Right lobe of liver (tissue), 6 donors: ENCODE measurements around the gene OR51B6. TPM values are rescaled to one million over a fixed set of nuclear protein-coding genes. Genes with fewer than 3 reads are reported as not detected.
"Not testable (repeated sequence)": the region's sequence is repeated elsewhere in the genome, so short reads cannot be mapped to it uniquely, and the experiment has no call there.

ENCODE experiments used
- ATAC-seq, 4 donors: fragments of 200-7000 bp; cut with Tn5 transposase; one replicate each; pipeline ENCODE4 v1.9.1; 2020; ENCODE audit warnings: mild to moderate bottlenecking in 4 of 4, moderate library complexity in 4 of 4
- DNase-seq, 3 donors: peaks; one replicate each; pipeline ENCODE4 v3.0.0-alpha.2; 2020
- H3K27ac ChIP-seq, 3 donors: fragments of 200-600 bp; one replicate each; pipeline ENCODE4 v1.8.0; 2022
- H3K27me3 ChIP-seq, 2 donors: fragments of 200-600 bp; one replicate each; pipeline ENCODE4 v1.8.0; 2022
- H3K36me3 ChIP-seq, 4 donors: fragments of 200-600 bp; sonication (generic) in 1 of 4; one replicate each; pipeline versions ENCODE4 v1.5.1 to v1.8.0; 2017 to 2022; ENCODE audit warnings: control low read depth in 1 of 4
- H3K4me1 ChIP-seq, 4 donors: fragments of 200-600 bp; sonication (generic) in 1 of 4; one replicate each; pipeline versions ENCODE4 v1.5.1 to v1.8.0; 2017 to 2022; ENCODE audit warnings: control low read depth in 1 of 4
- H3K4me3 ChIP-seq, 3 donors: fragments of 200-600 bp; one replicate each; pipeline ENCODE4 v1.8.0; 2022
- H3K9me3 ChIP-seq, 4 donors: fragments of 200-600 bp; sonication (generic) in 1 of 4; one replicate each; pipeline versions ENCODE4 v1.5.1 to v1.8.0; 2017 to 2022; ENCODE audit warnings: control low read depth in 1 of 4
- POLR2A ChIP-seq: fragments of 450-650 bp; IDR thresholded peaks from one replicate; pipeline ENCODE4 v1.6.1; 2017; ENCODE audit warnings: antibody characterized with exemption, mild to moderate bottlenecking
- WGBS: methylation state at CpG from one replicate; pipeline ENCODE4 v1.1.6; 2018; ENCODE audit warnings: low coverage, low lambda C conversion rate; ENCODE audit not compliant: insufficient coverage; ENCODE audit errors: missing lambda C conversion rate; 5-methylcytosine and 5-hydroxymethylcytosine counted together
- intact Hi-C, 2 donors: fragments of 100-400 bp; cut with DNase I; formaldehyde crosslinking; loops; one replicate each; pipeline versions ENCODE4 v1.11.2 to v1.14.1; 2022
- total RNA-seq, 6 experiments: library from RNA; depleted of rRNA in 2 of 6; stranded (reverse); fragments of >200 nt in 2 of 6; fragmentation: NEBNext Ultra II Directional in 3 of 6; extraction: Animal tissue kit (Norgen Biotek cat#: 25700) in 3 of 6; gene quantifications; one replicate each; pipeline versions ENCODE4 v1.1.0 to v1.2.4, GENCODE V29; 2016 to 2023
- TF ChIP-seq, protein P1 (sequence below), 4 donors: fragments of 200-600 bp in 3 of 4; fragments of 450-650 bp in 1 of 4; IDR thresholded peaks; one replicate each; pipeline versions ENCODE4 v1.5.1 to v1.8.0; 2016 to 2022; ENCODE audit warnings: antibody characterized with exemption in 4 of 4, mild to moderate bottlenecking in 2 of 4
- donor health status: DM: no; HTN: yes; CAD: no.
- donor health status: DM: no; HTN: no; CAD: no.
- donor health status: DM: no; HTN: no; CAD: no.
- donor health status: DM: no; HTN: yes; CAD: no.
- donor health status: DM: no; HTN: yes; CAD: no.

The OR51B6 gene
- total RNA-seq, 6 experiments from 2014 or later, result not detected

DNA sequence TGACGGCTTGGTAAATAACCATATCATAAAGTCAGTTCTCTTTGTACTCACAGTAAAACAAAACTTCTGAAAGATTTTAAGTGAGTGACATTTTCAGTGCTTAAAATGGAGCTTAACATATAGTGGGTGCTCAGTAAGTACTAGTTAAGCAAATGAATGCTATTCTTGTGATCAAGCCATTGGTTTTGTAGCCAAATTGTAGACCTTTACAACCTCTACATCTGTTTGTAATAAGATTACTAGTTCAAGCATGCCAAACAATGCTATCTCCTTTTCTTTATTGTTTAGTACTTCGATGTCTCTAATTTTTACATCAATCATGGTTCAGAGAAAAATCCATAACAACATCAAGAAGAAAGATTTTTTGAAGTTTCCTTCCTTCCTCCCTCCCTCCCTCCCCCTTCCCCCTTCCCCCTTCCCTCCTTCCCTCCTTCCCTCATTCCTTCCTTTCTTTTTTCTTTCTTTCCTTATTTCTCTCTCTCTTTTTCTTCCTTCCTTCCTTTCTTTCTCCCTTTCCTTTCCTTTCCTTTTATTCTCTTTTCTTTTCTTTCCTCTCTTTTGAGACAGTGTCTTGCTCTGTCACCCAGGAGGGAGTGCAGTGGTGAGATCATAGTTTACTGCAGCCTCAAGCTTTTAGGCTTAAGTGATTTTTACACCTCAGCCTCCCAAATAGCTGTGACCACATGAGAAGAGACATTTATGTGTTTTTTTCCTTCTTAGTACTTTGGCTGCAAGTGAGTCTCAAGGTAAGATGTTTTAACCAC is 43.9 kb upstream of the OR51B6 start:
- intact Hi-C loops, result no loop called here
- H3K4me3 ChIP-seq, result no peak overlapping the region
- no peak for TF ChIP-seq POLR2A
- TF ChIP-seq, protein P1, sequence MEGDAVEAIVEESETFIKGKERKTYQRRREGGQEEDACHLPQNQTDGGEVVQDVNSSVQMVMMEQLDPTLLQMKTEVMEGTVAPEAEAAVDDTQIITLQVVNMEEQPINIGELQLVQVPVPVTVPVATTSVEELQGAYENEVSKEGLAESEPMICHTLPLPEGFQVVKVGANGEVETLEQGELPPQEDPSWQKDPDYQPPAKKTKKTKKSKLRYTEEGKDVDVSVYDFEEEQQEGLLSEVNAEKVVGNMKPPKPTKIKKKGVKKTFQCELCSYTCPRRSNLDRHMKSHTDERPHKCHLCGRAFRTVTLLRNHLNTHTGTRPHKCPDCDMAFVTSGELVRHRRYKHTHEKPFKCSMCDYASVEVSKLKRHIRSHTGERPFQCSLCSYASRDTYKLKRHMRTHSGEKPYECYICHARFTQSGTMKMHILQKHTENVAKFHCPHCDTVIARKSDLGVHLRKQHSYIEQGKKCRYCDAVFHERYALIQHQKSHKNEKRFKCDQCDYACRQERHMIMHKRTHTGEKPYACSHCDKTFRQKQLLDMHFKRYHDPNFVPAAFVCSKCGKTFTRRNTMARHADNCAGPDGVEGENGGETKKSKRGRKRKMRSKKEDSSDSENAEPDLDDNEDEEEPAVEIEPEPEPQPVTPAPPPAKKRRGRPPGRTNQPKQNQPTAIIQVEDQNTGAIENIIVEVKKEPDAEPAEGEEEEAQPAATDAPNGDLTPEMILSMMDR (IDR thresholded peaks at IDR 0.05), result no peak
- DNase-seq, result no peak
- no peaks in the 10 kb centered on the region for H3K36me3 ChIP-seq
- H3K4me1 ChIP-seq, result no peaks in the 10 kb centered on the region
- H3K9me3 ChIP-seq, result no peaks in the 10 kb centered on the region
- no peak for ATAC-seq
- no peaks in the 10 kb centered on the region for H3K27me3 ChIP-seq
- H3K27ac ChIP-seq, result no peak overlapping the region
- WGBS, result 53% methylated on average over 2 of the region's 2 CpGs

DNA sequence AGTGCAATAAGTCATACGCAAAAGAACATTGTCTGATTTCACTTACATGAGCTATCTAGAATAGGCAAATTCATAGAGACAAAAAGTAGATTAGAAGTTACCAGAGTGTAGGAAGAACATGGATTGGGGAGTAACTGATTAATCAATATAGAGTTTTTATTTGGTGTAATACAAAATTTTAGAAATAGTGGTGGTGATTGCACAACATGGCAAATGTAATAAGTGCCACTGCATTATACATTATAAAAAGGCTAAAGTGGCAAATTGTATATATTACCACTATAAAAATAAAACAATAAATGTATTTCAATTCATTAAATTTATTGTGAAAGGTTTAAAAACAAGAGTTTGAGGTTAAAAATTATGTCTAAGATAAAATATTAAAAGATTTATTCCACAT is 40.9 kb upstream of the OR51B6 start:
- no peak overlapping the region for H3K27ac ChIP-seq
- no peak for TF ChIP-seq POLR2A
- TF ChIP-seq, protein P1 (IDR thresholded peaks at IDR 0.05), result no peak
- H3K4me1 ChIP-seq, result no peaks in the 10 kb centered on the region
- H3K36me3 ChIP-seq, result no peaks in the 10 kb centered on the region
- DNase-seq (no peak), ATAC-seq (no peak)
- intact Hi-C loops, result no loop called here
- H3K9me3 ChIP-seq, result no peaks in the 10 kb centered on the region
- WGBS, result 93% methylated on average over 1 of the region's 1 CpG
- H3K4me3 ChIP-seq, result no peak overlapping the region
- no peaks in the 10 kb centered on the region for H3K27me3 ChIP-seq

DNA sequence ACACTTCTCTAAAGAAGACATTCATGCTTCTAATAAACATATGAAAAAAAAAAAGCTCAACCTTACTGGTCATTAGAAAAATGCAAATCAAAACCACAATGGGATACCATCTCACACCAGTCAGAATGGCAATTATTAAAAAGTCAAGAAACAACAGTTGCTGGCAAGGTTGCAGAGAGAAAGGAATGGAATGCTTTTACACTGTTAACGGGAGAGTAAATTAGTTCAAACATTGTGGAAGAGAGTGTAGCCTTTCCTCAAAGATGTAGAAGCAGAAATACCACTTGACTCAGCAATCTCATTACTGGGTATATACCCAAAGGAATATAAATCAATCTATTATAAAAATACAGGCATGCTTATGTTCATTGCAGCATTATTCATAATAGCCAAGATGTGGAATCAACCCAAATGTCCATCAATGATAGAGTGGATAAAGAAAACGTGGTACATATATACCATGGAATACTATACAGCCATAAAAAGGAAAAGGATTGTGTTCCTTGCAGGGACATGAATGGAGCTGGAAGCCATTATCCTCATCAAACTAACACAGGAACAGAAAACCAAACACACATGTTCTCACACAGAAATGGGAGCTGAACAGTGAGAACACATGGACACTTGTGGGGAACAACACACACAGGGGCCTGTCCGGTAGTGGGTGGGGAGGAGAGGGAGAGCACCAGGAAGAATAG is 37.8 kb upstream of the OR51B6 start:
- H3K36me3 ChIP-seq, DNase-seq, intact Hi-C loops, H3K27ac ChIP-seq, H3K9me3 ChIP-seq, H3K4me1 ChIP-seq, ATAC-seq, H3K27me3 ChIP-seq, H3K4me3 ChIP-seq: not testable (repeated sequence)
- WGBS, result 52% methylated on average over 3 of the region's 3 CpGs

DNA sequence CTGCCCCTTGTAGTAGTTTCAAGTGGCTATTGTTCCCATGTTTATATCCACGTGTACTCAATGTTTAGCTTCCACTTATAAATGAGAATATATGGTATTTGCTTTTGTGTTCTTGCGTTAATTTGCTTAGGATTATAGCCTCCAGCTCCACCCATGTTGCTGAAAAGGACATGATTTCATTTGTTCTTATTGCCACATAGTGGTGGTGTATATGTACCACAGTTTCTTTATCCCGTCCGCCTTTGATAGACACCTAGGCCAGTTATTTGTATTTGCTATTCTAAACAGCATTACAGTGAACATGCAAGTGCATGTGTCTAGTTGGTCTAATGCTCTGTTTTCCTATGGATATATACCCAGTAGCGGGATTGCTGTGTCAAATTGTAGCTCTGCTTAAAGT is 34.0 kb upstream of the OR51B6 start:
- Histone ChIP-seq H3K4me3 (no peak overlapping the region), H3K27me3 (no peaks in the 10 kb centered on the region), H3K9me3 (no peaks in the 10 kb centered on the region), H3K36me3 (no peaks in the 10 kb centered on the region), H3K27ac (no peak overlapping the region), H3K4me1 (no peaks in the 10 kb centered on the region)
- DNase-seq (no peak), ATAC-seq (no peak)
- intact Hi-C loops, result no loop called here
- TF ChIP-seq, protein P1 (IDR thresholded peaks at IDR 0.05), result no peak
- TF ChIP-seq POLR2A, result no peak
- 76% methylated on average over 5 of the region's 5 CpGs for WGBS

DNA sequence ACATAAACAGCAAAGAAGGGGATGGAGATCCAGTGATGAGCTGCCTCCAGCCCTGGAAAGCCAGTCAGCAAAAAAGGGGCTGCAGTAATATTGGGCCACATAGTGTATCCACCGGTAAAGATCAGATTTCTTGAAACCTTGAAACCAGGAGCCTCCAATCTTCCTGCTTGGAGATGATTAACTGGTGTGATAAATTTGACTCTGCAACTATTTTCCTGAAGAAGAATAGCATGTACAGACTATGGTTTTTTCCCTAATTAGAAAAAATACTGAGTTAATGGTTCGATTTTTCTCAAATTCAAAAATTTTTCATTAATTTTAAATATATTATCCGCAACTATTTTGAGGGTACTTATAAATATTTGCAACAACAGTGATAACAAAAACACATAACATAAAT is 27.1 kb upstream of the OR51B6 start, which contains the start of gene OR51B2:
Gene OR51B2 (minus strand): TSS at position 101 of the 400 bp plus-strand sequence. CDS start 0 bp downstream, at position 101.
- Histone ChIP-seq H3K36me3 (no peaks in the 10 kb centered on the region), H3K9me3 (no peaks in the 10 kb centered on the region), H3K27ac (no peak within 1 kb of the TSS), H3K27me3 (no peaks in the 10 kb centered on the region), H3K4me1 (no peaks in the 10 kb centered on the region), H3K4me3 (no peak within 1 kb of the TSS)
- TF ChIP-seq, protein P1 (IDR thresholded peaks at IDR 0.05), result no peak
- no peak for TF ChIP-seq POLR2A
- intact Hi-C loops, result no loop called here
- DNase-seq, result no peak
- ATAC-seq, result no peak
- WGBS, result 41% methylated on average over 3 of the region's 3 CpGs
